Esophagus squamous epithelium (tissue), 4 donors: ENCODE results near the gene CCDC102A.

Experiments
- POLR2A ChIP-seq, 4 donors: fragments of 450-650 bp; IDR thresholded peaks; one replicate each; pipeline ENCODE4 v1.6.1; 2017; ENCODE audit warnings: antibody characterized with exemption in 4 of 4, mild to moderate bottlenecking in 4 of 4, moderate library complexity in 3 of 4
- TF ChIP-seq, protein P1 (sequence below), 6 experiments: fragments of 450-650 bp in 4 of 6; fragments of 200-600 bp in 2 of 6; sonication (generic) in 2 of 6; IDR thresholded peaks; one replicate each; pipeline ENCODE4 v1.5.1; 2016 to 2019; ENCODE audit warnings: antibody characterized with exemption in 6 of 6, mild to moderate bottlenecking in 4 of 6, moderate library complexity in 4 of 6

DNA sequence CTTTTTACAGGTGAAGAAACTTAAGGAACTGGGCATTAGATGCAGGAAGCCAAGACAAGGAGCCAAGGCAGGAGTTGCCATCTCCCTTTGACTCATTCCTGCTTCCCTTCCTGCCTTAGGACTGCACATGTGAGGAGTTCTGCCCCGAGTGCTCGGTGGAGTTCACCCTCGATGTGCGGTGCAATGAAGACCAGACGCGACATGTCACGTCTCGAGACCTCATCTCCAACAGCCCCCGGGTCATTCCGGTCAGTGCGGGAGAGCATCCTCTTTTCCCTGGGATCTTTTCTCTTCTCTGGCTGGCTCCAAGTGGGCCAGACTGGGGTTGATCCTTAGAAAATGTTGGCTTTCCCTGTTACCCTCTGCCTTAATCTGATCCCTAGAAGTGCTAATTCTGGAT is 67.3 kb downstream of the CCDC102A start:
- TF ChIP-seq, protein P1, sequence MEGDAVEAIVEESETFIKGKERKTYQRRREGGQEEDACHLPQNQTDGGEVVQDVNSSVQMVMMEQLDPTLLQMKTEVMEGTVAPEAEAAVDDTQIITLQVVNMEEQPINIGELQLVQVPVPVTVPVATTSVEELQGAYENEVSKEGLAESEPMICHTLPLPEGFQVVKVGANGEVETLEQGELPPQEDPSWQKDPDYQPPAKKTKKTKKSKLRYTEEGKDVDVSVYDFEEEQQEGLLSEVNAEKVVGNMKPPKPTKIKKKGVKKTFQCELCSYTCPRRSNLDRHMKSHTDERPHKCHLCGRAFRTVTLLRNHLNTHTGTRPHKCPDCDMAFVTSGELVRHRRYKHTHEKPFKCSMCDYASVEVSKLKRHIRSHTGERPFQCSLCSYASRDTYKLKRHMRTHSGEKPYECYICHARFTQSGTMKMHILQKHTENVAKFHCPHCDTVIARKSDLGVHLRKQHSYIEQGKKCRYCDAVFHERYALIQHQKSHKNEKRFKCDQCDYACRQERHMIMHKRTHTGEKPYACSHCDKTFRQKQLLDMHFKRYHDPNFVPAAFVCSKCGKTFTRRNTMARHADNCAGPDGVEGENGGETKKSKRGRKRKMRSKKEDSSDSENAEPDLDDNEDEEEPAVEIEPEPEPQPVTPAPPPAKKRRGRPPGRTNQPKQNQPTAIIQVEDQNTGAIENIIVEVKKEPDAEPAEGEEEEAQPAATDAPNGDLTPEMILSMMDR (IDR thresholded peaks at IDR 0.05) = no peak
- no peak for TF ChIP-seq POLR2A (IDR thresholded peaks at IDR 0.05)
